Cardiac atrium fibroblast (primary cell): ENCODE data around the gene RHBDD3. TPM values are rescaled to one million over a fixed set of nuclear protein-coding genes. Genes with fewer than 3 reads are reported as not detected.

Experiments used
- total RNA-seq: library from RNA; depleted of rRNA; stranded (reverse); fragments of >200 nt; gene quantifications from 2 replicates; pipeline ENCODE4 v1.2.3, GENCODE V29; 2015

Gene RHBDD3
- 37.4 and 37.5 TPM in 2 replicates for total RNA-seq

DNA sequence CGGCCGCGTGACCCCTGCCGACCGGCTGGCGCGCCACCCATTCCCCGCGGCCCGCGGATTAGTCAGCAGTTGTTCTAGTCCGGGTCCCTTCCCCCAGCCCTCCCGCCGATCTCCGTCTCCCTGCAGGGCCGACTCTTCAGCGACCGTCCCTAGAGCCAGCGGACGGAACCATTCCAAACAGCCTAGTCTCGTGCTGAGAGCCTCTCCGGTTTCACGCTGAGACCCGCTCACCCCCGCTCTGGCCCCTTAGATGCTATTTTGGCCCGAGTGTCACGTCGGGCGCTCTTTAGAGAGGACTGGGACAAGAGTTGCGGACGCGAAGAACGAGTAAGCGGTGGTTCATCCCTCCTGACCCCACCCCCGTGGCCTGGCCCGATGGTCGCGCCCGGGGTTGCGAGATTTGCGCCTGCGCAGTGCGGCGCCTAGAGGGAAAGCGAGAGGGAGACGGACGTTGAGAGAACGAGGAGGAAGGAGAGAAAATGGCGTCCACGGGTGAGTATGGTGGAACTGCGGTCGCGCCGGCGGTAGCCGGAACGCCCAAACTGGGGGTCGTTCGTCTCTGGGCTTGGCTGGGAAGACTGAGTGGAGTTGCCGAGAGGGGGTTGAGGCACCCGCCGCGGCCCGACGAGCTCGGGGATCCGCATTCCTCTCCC is at the start of gene RHBDD3, which contains the start of gene EWSR1:
TSS of gene RHBDD3 (minus strand) at position 124 of the 653 bp plus-strand sequence. CDS start 2,355 bp downstream, outside the sequence.
TSS of gene EWSR1 (plus strand) at position 411 of the 653 bp plus-strand sequence. CDS start at position 480, 69 bp downstream.

GRCh38 chr22:29315286-29316140 is 47.7 kb upstream of the RHBDD3 start, which contains the start of gene RASL10A:
Gene RASL10A, minus strand, starts transcription at chr22:29315697. Its CDS starts 451 bp downstream, at chr22:29315246.

DNA sequence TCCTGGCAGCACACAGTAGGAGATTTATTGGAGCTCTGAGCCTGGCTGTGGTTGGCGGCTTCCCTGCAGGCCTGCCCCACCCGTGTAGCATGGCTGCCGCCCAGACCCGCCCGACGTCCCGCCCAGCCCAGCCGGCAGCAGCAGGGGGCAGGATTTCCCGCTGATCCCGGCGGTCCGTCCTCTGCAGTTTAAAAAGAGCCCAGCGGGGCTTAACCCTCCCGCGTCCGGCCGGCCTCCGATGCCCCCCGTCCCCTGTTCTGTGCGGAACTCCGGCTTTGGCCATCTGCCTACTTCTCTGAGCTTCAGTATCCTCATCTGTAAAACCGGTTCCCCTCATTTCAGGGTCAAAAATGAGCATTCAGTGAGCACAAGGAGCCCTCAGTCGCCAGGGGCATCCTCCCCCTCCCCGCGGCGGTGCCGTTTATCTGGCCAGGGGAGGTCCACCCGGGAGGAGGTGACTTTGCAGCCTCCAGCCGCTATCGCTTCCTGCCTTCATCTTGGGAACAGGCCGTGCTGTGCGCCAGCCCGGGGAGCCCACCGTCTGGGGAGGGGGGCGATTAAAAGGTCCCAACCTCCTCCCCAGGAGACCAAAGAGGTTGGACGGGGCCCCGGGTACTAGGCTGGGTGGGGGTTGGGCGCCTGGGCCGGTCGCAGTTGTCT is 38.5 kb upstream of the RHBDD3 start, which contains the start of gene GAS2L1:
TSS of gene GAS2L1 (plus strand) at position 476 of the 660 bp plus-strand sequence. CDS start 1,456 bp downstream, outside the sequence.

Other genes starting within 250 kb of the RHBDD3 start
- gene C22orf31, start 206.2 kb downstream of the RHBDD3 start, total RNA-seq = not detected in 2 replicates
- gene KREMEN1, start 194.9 kb downstream of the RHBDD3 start, total RNA-seq = 6.9 and 9.4 TPM in 2 replicates
- 0.32 and 1.3 TPM in 2 replicates for gene EMID1, start 62.1 kb downstream of the RHBDD3 start, total RNA-seq
- 115 and 127 TPM in 2 replicates for gene EWSR1, start 287 bp upstream of the RHBDD3 start, total RNA-seq
- 26.2 and 30.3 TPM in 2 replicates for gene GAS2L1, start 38.7 kb upstream of the RHBDD3 start, total RNA-seq
- gene RASL10A, start 47.7 kb upstream of the RHBDD3 start, total RNA-seq = not detected in 2 replicates
- 42.8 and 57.8 TPM in 2 replicates for gene AP1B1, start 120.6 kb upstream of the RHBDD3 start, total RNA-seq
- gene RFPL1, start 170.6 kb upstream of the RHBDD3 start, total RNA-seq = not detected in 2 replicates
- 0.81 and 2.3 TPM in 2 replicates for gene NEFH, start 212.2 kb upstream of the RHBDD3 start, total RNA-seq